ENCODE data around the gene NOL11. TPM values are rescaled to one million over a fixed set of nuclear protein-coding genes. Genes with fewer than 3 reads are reported as not detected.
"Not testable (repeated sequence)": the region's sequence is repeated elsewhere in the genome, so short reads cannot be mapped to it uniquely, and the experiment has no call there.

NOL11 gene
- polyA plus RNA-seq, 3 donors, result 5.2 to 11.4 (median 6.1) TPM

- Histone ChIP-seq H3K27ac (ENCODE audit: low read depth in 1 of 2, low read length in 2 of 2) (no peak overlapping the region), H3K36me3 (replicated peaks in 1 of 2; ENCODE audit: control insufficient read depth in 1 of 2, insufficient read depth in 2 of 2, low read length in 2 of 2) (no peaks in the 10 kb centered on the region), H3K4me1 (ENCODE audit: control insufficient read depth in 1 of 2, insufficient read depth in 2 of 2, low read length in 2 of 2) (no peaks in the 10 kb centered on the region), H3K27me3 (ENCODE audit: control insufficient read depth in 2 of 2, insufficient read depth in 2 of 2, low read length in 2 of 2) (no peaks in the 10 kb centered on the region), H3K9ac (ENCODE audit: insufficient read depth, low read length, poor library complexity, severe bottlenecking) (no peak overlapping the region), H2AFZ (ENCODE audit: insufficient read depth, low read depth, low read length, poor library complexity, severe bottlenecking) (no peak overlapping the region), H3K79me2 (ENCODE audit: insufficient read depth, low read length) (no peaks in the 10 kb centered on the region), H3K9me3 (replicated peaks in 1 of 2; ENCODE audit: control insufficient read depth in 1 of 2, insufficient read depth in 1 of 2, low read length in 2 of 2) (no peaks in the 10 kb centered on the region), H3K4me2 (replicated peaks; ENCODE audit: extremely low read depth, low read length, poor library complexity, severe bottlenecking) (no peak overlapping the region), H3K4me3 (replicated peaks in 1 of 3; ENCODE audit: low read depth in 2 of 3, low read length in 3 of 3) (no peak overlapping the region), H4K20me1 (ENCODE audit: insufficient read depth, low read length) (no peaks in the 10 kb centered on the region)
- intact Hi-C loops (cut with micrococcal nuclease), result no loop called here
- H3K27ac Mint-ChIP-seq, result no peak overlapping the region
- no peak for DNase-seq
- peaks cover 0 to 3% (median 2%) of the 10 kb centered on the region in 3 donors for H3K27me3 Mint-ChIP-seq (ENCODE audit: low read depth in 3 of 3)
- TF ChIP-seq CTCF (IDR thresholded peaks at IDR 0.05), result no peak
- no peaks in the 10 kb centered on the region for H3K4me1 Mint-ChIP-seq
- H3K9me3 Mint-ChIP-seq, result peaks cover 0 to 14% (median 3%) of the 10 kb centered on the region in 7 donors
- H3K36me3 Mint-ChIP-seq, result no peaks in the 10 kb centered on the region
- no CpG with 5 or more reads among the region's 1 CpG for WGBS (ENCODE audit: insufficient coverage)
- H3K4me3 Mint-ChIP-seq, result no peak overlapping the region
Measured at GRCh38 chr17:67700725-67701119, 17.0 kb upstream of the NOL11 start.

GRCh38 chr17:67702861-67703260 is 14.9 kb upstream of the NOL11 start:
- H3K4me1 ChIP-seq (ENCODE audit: control insufficient read depth in 1 of 2, insufficient read depth in 2 of 2, low read length in 2 of 2); H4K20me1 ChIP-seq (ENCODE audit: insufficient read depth, low read length); H3K27ac Mint-ChIP-seq; H3K9me3 ChIP-seq (replicated peaks in 1 of 2; ENCODE audit: control insufficient read depth in 1 of 2, insufficient read depth in 1 of 2, low read length in 2 of 2); H3K4me3 Mint-ChIP-seq; H3K9ac ChIP-seq (ENCODE audit: insufficient read depth, low read length, poor library complexity, severe bottlenecking); H3K27ac ChIP-seq (ENCODE audit: low read depth in 1 of 2, low read length in 2 of 2); H2AFZ ChIP-seq (ENCODE audit: insufficient read depth, low read depth, low read length, poor library complexity, severe bottlenecking); H3K4me1 Mint-ChIP-seq; H3K4me3 ChIP-seq (replicated peaks in 1 of 3; ENCODE audit: low read depth in 2 of 3, low read length in 3 of 3); H3K79me2 ChIP-seq (ENCODE audit: insufficient read depth, low read length); H3K36me3 ChIP-seq (replicated peaks in 1 of 2; ENCODE audit: control insufficient read depth in 1 of 2, insufficient read depth in 2 of 2, low read length in 2 of 2); H3K27me3 Mint-ChIP-seq (ENCODE audit: low read depth in 3 of 3); intact Hi-C loops (cut with micrococcal nuclease); H3K36me3 Mint-ChIP-seq; DNase-seq; H3K4me2 ChIP-seq (replicated peaks; ENCODE audit: extremely low read depth, low read length, poor library complexity, severe bottlenecking); H3K27me3 ChIP-seq (ENCODE audit: control insufficient read depth in 2 of 2, insufficient read depth in 2 of 2, low read length in 2 of 2): not testable (repeated sequence)
- WGBS (ENCODE audit: insufficient coverage), result 92% methylated on average over 4 of the region's 8 CpGs
- peaks cover 0 to 14% (median 3%) of the 10 kb centered on the region in 7 donors for H3K9me3 Mint-ChIP-seq
